Hepatocyte (in vitro differentiated cells): ENCODE results near the gene TRAPPC12. TPM values are rescaled to one million over a fixed set of nuclear protein-coding genes. Genes with fewer than 3 reads are reported as not detected.
"Not testable (repeated sequence)": the region's sequence is repeated elsewhere in the genome, so short reads cannot be mapped to it uniquely, and the experiment has no call there.

Source experiments
- DNase-seq: peaks from one replicate; pipeline ENCODE4 v3.0.0-alpha.2; 2016; ENCODE audit warnings: low spot score
- H2AFZ ChIP-seq: fragments of 200-600 bp; sonication (generic); 2 replicates; pipeline ENCODE4 v1.6.0; 2016; ENCODE audit warnings: antibody characterized with exemption, mild to moderate bottlenecking
- H3K27ac ChIP-seq: fragments of 200-600 bp; sonication (generic); 2 replicates; pipeline ENCODE4 v1.5.1; 2016; ENCODE audit warnings: mild to moderate bottlenecking
- H3K27me3 ChIP-seq: fragments of 200-600 bp; sonication (generic); 2 replicates; pipeline ENCODE4 v1.6.1; 2016
- H3K36me3 ChIP-seq: fragments of 200-600 bp; sonication (generic); replicated peaks from 2 replicates; pipeline ENCODE4 v1.5.1; 2016; ENCODE audit warnings: low read depth; ENCODE audit not compliant: insufficient read depth
- H3K4me1 ChIP-seq: fragments of 200-600 bp; sonication (generic); 2 replicates; pipeline ENCODE4 v1.5.1; 2016; ENCODE audit warnings: mild to moderate bottlenecking, moderate library complexity; ENCODE audit not compliant: insufficient read depth
- H3K4me2 ChIP-seq: fragments of 200-600 bp; sonication (generic); 2 replicates; pipeline ENCODE4 v1.6.0; 2016
- H3K4me3 ChIP-seq: fragments of 200-600 bp; sonication (generic); 2 replicates; pipeline ENCODE4 v1.5.1; 2016; ENCODE audit warnings: mild to moderate bottlenecking
- H3K79me2 ChIP-seq: fragments of 200-600 bp; sonication (generic); 2 replicates; pipeline ENCODE4 v1.6.0; 2017; ENCODE audit warnings: mild to moderate bottlenecking
- H3K9me2 ChIP-seq: fragments of 200-600 bp; sonication (generic); replicated peaks from 2 replicates; pipeline ENCODE4 v1.6.0; 2017; ENCODE audit warnings: mild to moderate bottlenecking; ENCODE audit not compliant: insufficient read depth
- H3K9me3 ChIP-seq: fragments of 200-600 bp; sonication (generic); 2 replicates; pipeline ENCODE4 v1.5.1; 2016; ENCODE audit warnings: low read depth, mild to moderate bottlenecking
- H4K20me1 ChIP-seq: fragments of 200-600 bp; sonication (generic); 2 replicates; pipeline ENCODE4 v1.6.0; 2016; ENCODE audit warnings: mild to moderate bottlenecking; ENCODE audit not compliant: insufficient read depth, poor library complexity, severe bottlenecking
- CTCF ChIP-seq: fragments of 200-600 bp; sonication (generic); IDR thresholded peaks from 2 replicates; pipeline ENCODE4 v1.5.1; 2016; ENCODE audit warnings: antibody characterized with exemption, mild to moderate bottlenecking; ENCODE audit not compliant: poor library complexity
- EZH2 ChIP-seq: fragments of 200-600 bp; sonication (generic); IDR thresholded peaks from 2 replicates; pipeline ENCODE4 v1.6.1; 2016; ENCODE audit warnings: antibody characterized with exemption, mild to moderate bottlenecking, borderline replicate concordance
- EZH2phosphoT487 ChIP-seq: fragments of 200-600 bp; sonication (generic); IDR thresholded peaks from one replicate; pipeline ENCODE4 v1.6.1; 2018; ENCODE audit warnings: antibody characterized with exemption, mild to moderate bottlenecking, low read depth, moderate library complexity; ENCODE audit not compliant: unreplicated experiment, severe bottlenecking
- WGBS: methylation state at CpG from one replicate; pipeline ENCODE4 v1.1.6; 2016; ENCODE audit warnings: low lambda C conversion rate; ENCODE audit errors: missing lambda C conversion rate; 5-methylcytosine and 5-hydroxymethylcytosine counted together
- polyA plus RNA-seq: library from polyadenylated mRNA; unstranded; fragments of >200 nt; fragmentation: Nextera tagmentation; extraction: Ambion mirVana; gene quantifications from 2 replicates; pipeline ENCODE4 v1.2.1, GENCODE V29; 2016
- total RNA-seq: library from RNA; depleted of rRNA; stranded (reverse); fragments of >200 nt; gene quantifications from 2 replicates; pipeline ENCODE4 v1.2.3, GENCODE V29; 2014

Gene TRAPPC12
- total and polyA plus RNA-seq, 2 experiments from 2014 or later, result 49.3 to 61.2 TPM

DNA sequence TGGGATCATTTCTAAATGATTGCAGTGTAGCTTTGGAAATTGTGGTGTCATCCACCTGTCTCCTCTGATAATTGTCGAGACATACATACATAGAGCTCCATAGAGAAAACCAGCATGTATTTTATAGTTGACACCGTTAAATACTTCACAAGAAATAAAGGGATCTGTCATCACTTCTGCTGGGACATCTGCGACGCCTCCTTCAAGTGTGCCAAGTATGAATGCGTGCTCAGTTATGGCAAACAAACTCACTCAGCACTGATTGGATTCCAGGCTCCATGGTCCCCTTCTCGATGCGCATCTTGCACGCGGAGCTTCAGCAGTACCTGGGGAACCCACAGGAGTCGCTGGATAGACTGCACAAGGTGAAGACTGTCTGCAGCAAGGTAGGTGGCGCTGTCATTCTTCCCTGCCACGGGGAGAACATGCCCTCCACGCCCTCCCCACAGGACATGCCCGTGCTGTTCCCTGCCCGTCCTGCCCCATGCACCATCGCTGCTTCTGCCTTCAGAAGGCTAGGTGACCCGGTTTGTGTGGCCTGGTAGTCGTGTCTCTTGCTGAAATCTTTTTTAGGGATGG, 64.1 kb downstream of the TRAPPC12 start:
- Histone ChIP-seq H3K27ac (no peak overlapping the region), H3K4me3 (no peak overlapping the region), H4K20me1 (no peaks in the 10 kb centered on the region), H3K4me1 (no peaks in the 10 kb centered on the region), H3K79me2 (peaks cover 4% of the 10 kb centered on the region), H3K9me3 (no peaks in the 10 kb centered on the region), H3K9me2 (no peaks in the 10 kb centered on the region), H3K36me3 (no peaks in the 10 kb centered on the region), H3K27me3 (no peaks in the 10 kb centered on the region), H2AFZ (no peak overlapping the region), H3K4me2 (no peak overlapping the region)
- 95% methylated on average over 18 of the region's 18 CpGs for WGBS
- TF ChIP-seq EZH2phosphoT487, result no peak
- no peak for TF ChIP-seq CTCF
- no peak for TF ChIP-seq EZH2
- DNase-seq, result no peak

DNA sequence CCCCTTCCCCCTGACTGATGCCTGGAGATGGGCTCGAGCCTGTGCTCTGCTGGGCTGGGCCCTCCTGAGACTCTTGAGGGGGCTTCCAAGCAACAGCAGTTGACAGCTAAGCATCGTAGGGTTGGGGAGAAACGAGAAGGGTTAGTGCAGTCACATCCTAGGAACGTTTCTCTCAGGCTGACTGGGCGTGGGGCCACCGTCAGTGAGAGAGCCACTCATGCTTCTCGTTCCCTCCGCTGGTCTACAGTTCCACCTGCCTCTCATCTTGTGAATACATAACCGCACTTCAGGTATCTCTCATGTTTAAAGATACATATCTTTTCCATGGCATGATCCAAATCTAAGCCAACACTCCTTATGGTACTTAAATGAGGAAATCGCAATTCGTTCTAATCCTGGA, 66.4 kb downstream of the TRAPPC12 start:
- Histone ChIP-seq H3K27ac (no peak overlapping the region), H3K9me3 (no peaks in the 10 kb centered on the region), H3K36me3 (no peaks in the 10 kb centered on the region), H4K20me1 (no peaks in the 10 kb centered on the region), H3K27me3 (no peaks in the 10 kb centered on the region), H2AFZ (no peak overlapping the region), H3K4me3 (no peak overlapping the region), H3K4me2 (no peak overlapping the region), H3K79me2 (peaks cover 4% of the 10 kb centered on the region), H3K9me2 (no peaks in the 10 kb centered on the region), H3K4me1 (no peaks in the 10 kb centered on the region)
- WGBS, result 95% methylated on average over 11 of the region's 11 CpGs
- no peak for DNase-seq
- TF ChIP-seq EZH2, result no peak
- no peak for TF ChIP-seq CTCF
- TF ChIP-seq EZH2phosphoT487, result no peak

DNA sequence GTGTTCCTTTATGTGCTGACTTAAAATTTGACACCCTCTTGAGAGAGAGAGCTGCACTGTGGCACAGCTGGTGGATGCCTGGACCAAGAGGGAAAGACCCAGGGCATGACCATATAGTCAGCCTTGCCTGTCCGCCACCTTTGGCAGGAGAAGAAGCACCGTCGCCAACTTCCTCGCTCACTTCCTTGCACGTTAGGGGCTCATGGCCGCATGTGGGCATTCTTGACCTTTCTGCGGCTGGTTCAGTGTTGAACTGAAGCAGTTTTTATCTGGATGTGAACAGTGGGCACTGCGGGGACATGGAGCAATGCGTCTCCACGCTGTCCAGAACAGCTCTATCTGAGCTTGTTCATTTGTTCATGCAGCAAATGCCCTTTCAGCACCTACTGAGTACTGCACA, 66.9 kb downstream of the TRAPPC12 start:
- no peak overlapping the region for H3K4me3 ChIP-seq
- H3K79me2 ChIP-seq, result peaks cover 4% of the 10 kb centered on the region
- DNase-seq, result no peak
- H3K9me3 ChIP-seq, result no peaks in the 10 kb centered on the region
- WGBS, result 96% methylated on average over 10 of the region's 10 CpGs
- no peak overlapping the region for H2AFZ ChIP-seq
- no peaks in the 10 kb centered on the region for H4K20me1 ChIP-seq
- no peak overlapping the region for H3K4me2 ChIP-seq
- H3K36me3 ChIP-seq, result no peaks in the 10 kb centered on the region
- H3K4me1 ChIP-seq, result no peaks in the 10 kb centered on the region
- H3K9me2 ChIP-seq, result no peaks in the 10 kb centered on the region
- TF ChIP-seq CTCF (no peak), EZH2 (no peak)
- H3K27me3 ChIP-seq, result no peaks in the 10 kb centered on the region
- H3K27ac ChIP-seq, result no peak overlapping the region

DNA sequence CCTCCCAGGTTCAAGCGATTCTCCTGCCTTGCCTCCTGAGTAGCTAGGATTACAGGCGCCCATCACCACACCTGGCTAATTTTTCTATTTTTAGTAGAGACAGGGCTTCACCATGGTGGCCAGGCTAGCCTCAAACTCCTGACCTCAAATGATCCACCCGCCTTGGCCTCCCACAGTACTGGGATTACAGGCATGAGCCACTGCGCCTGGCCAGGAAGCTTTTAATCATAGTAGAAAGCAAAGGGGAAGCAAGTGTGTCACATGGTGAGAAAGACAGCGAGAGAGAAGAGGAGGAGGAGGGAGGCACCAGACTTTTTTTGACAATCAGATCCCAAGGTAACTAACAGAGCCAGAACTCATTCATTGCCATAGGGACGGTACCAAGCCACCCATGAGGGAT, 67.7 kb downstream of the TRAPPC12 start:
- WGBS, result 92% methylated on average over 6 of the region's 6 CpGs
- H3K27me3 ChIP-seq, H2AFZ ChIP-seq, DNase-seq, H3K9me2 ChIP-seq, H3K36me3 ChIP-seq, H3K27ac ChIP-seq, H4K20me1 ChIP-seq, H3K9me3 ChIP-seq, H3K4me2 ChIP-seq, H3K4me3 ChIP-seq, H3K79me2 ChIP-seq, H3K4me1 ChIP-seq: not testable (repeated sequence)
